OCI-LY7 (cell line): ENCODE results near the gene TMA7B.
A peak's percentile ranks its signal among the peaks of the same experiment; 100 is the strongest.

Experiments
- CTCF ChIP-seq: fragments of 200-600 bp; sonication (generic); conservative IDR thresholded peaks from 2 replicates; pipeline ENCODE4 v1.5.1; 2014; ENCODE audit warnings: mild to moderate bottlenecking, antibody characterized with exemption, low read length, moderate library complexity, mixed read lengths
- EZH2phosphoT487 ChIP-seq: fragments of 200-600 bp; sonication (generic); IDR thresholded peaks from 2 replicates; pipeline ENCODE4 v1.6.1; 2018; ENCODE audit warnings: low read depth, borderline replicate concordance, mild to moderate bottlenecking, mixed run types, antibody characterized with exemption, low read length, moderate library complexity, mixed read lengths

DNA sequence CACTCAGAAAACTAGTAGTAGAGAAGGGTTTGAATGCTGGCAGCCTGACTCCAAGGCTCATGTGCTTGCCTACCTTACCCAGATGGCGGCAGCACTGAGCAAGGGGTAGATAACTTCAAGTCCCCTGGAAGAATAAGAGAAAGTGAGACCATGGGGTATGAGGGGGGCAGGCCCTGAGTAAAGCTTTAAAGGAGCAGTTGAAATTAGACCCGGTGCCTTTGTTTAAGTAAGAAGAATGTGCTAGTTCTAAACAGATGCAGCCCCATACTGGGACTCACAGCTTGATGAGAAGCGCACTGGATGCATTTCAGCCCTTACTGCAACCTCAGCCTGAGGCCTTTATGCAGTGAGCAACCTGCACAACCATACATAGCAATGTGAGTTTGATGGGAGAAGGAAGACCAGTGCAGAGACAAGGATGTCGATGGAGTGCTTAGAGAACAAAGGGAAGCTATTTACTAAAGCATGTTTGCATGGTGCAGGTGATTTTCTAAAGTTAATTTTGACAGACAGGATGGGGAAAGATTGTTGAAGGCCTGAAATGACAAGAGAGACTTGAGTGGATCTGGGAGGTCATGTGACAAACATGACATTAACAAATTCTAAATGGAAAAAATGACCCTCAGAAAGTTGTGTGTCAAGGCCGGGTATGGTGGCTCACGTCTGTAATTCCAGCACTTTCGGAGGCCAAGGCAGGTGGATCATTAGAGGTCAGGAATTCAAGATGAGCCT is 27.1 kb upstream of the TMA7B start:
- TF ChIP-seq CTCF (peak; percentile 90), EZH2phosphoT487 (no peak)
